ENCODE results near the gene CBS.
"Not testable (repeated sequence)": the region's sequence is repeated elsewhere in the genome, so short reads cannot be mapped to it uniquely, and the experiment has no call there.

Gene CBS

GRCh38 chr21:43082587-43083300 lies 7.1 kb upstream of the CBS start:
- H3K36me3 ChIP-seq (ENCODE audit: insufficient read depth, low read length); H3K9me3 ChIP-seq (ENCODE audit: control insufficient read depth, insufficient read depth, low read length); H3K9ac ChIP-seq (ENCODE audit: low read depth, low read length); H3K4me1 ChIP-seq (ENCODE audit: insufficient read depth, low read length): not testable (repeated sequence)

- not testable (repeated sequence) for H3K9me3 ChIP-seq (ENCODE audit: control insufficient read depth, insufficient read depth, low read length); H3K4me1 ChIP-seq (ENCODE audit: insufficient read depth, low read length); H3K9ac ChIP-seq (ENCODE audit: low read depth, low read length); H3K36me3 ChIP-seq (ENCODE audit: insufficient read depth, low read length)
These were observed 1.0 kb upstream of the CBS start for GRCh38 chr21:43076643-43077042.

GRCh38 chr21:43076023-43076637 lies 495 bp upstream of the CBS start:
- H3K9me3 ChIP-seq (ENCODE audit: control insufficient read depth, insufficient read depth, low read length); H3K4me1 ChIP-seq (ENCODE audit: insufficient read depth, low read length); H3K9ac ChIP-seq (ENCODE audit: low read depth, low read length); H3K36me3 ChIP-seq (ENCODE audit: insufficient read depth, low read length): not testable (repeated sequence)

GRCh38 chr21:43074401-43075169 lies 1.1 kb downstream of the CBS start:
- H3K4me1 ChIP-seq (ENCODE audit: insufficient read depth, low read length); H3K9ac ChIP-seq (ENCODE audit: low read depth, low read length); H3K9me3 ChIP-seq (ENCODE audit: control insufficient read depth, insufficient read depth, low read length); H3K36me3 ChIP-seq (ENCODE audit: insufficient read depth, low read length): not testable (repeated sequence)

GRCh38 chr21:43072742-43073141 lies 2.9 kb downstream of the CBS start:
- not testable (repeated sequence) for H3K9ac ChIP-seq (ENCODE audit: low read depth, low read length); H3K9me3 ChIP-seq (ENCODE audit: control insufficient read depth, insufficient read depth, low read length); H3K4me1 ChIP-seq (ENCODE audit: insufficient read depth, low read length); H3K36me3 ChIP-seq (ENCODE audit: insufficient read depth, low read length)

- not testable (repeated sequence) for H3K9me3 ChIP-seq (ENCODE audit: control insufficient read depth, insufficient read depth, low read length); H3K36me3 ChIP-seq (ENCODE audit: insufficient read depth, low read length); H3K9ac ChIP-seq (ENCODE audit: low read depth, low read length); H3K4me1 ChIP-seq (ENCODE audit: insufficient read depth, low read length)
These were observed 6.0 kb downstream of the CBS start for GRCh38 chr21:43069682-43070081.

GRCh38 chr21:43068065-43068464 lies 7.6 kb downstream of the CBS start:
- not testable (repeated sequence) for H3K9ac ChIP-seq (ENCODE audit: low read depth, low read length); H3K36me3 ChIP-seq (ENCODE audit: insufficient read depth, low read length); H3K4me1 ChIP-seq (ENCODE audit: insufficient read depth, low read length); H3K9me3 ChIP-seq (ENCODE audit: control insufficient read depth, insufficient read depth, low read length)

- not testable (repeated sequence) for H3K4me1 ChIP-seq (ENCODE audit: insufficient read depth, low read length); H3K36me3 ChIP-seq (ENCODE audit: insufficient read depth, low read length); H3K9me3 ChIP-seq (ENCODE audit: control insufficient read depth, insufficient read depth, low read length); H3K9ac ChIP-seq (ENCODE audit: low read depth, low read length)
These were observed 8.9 kb downstream of the CBS start for GRCh38 chr21:43066690-43067089.

- H3K4me1 ChIP-seq (ENCODE audit: insufficient read depth, low read length); H3K9ac ChIP-seq (ENCODE audit: low read depth, low read length); H3K9me3 ChIP-seq (ENCODE audit: control insufficient read depth, insufficient read depth, low read length); H3K36me3 ChIP-seq (ENCODE audit: insufficient read depth, low read length): not testable (repeated sequence)
These were observed 9.6 kb downstream of the CBS start for GRCh38 chr21:43065991-43066390.

GRCh38 chr21:43064265-43064917 lies 11.2 kb downstream of the CBS start:
- not testable (repeated sequence) for H3K9ac ChIP-seq (ENCODE audit: low read depth, low read length); H3K36me3 ChIP-seq (ENCODE audit: insufficient read depth, low read length); H3K4me1 ChIP-seq (ENCODE audit: insufficient read depth, low read length); H3K9me3 ChIP-seq (ENCODE audit: control insufficient read depth, insufficient read depth, low read length)

- not testable (repeated sequence) for H3K9me3 ChIP-seq (ENCODE audit: control insufficient read depth, insufficient read depth, low read length); H3K36me3 ChIP-seq (ENCODE audit: insufficient read depth, low read length); H3K9ac ChIP-seq (ENCODE audit: low read depth, low read length); H3K4me1 ChIP-seq (ENCODE audit: insufficient read depth, low read length)
These were observed 12.5 kb downstream of the CBS start for GRCh38 chr21:43062955-43063664.

GRCh38 chr21:43053112-43053511 lies 22.5 kb downstream of the CBS start:
- not testable (repeated sequence) for H3K4me1 ChIP-seq (ENCODE audit: insufficient read depth, low read length); H3K36me3 ChIP-seq (ENCODE audit: insufficient read depth, low read length); H3K9ac ChIP-seq (ENCODE audit: low read depth, low read length)

GRCh38 chr21:43045876-43046821 lies 29.5 kb downstream of the CBS start:
- not testable (repeated sequence) for H3K9me3 ChIP-seq (ENCODE audit: control insufficient read depth, insufficient read depth, low read length); H3K4me1 ChIP-seq (ENCODE audit: insufficient read depth, low read length); H3K9ac ChIP-seq (ENCODE audit: low read depth, low read length); H3K36me3 ChIP-seq (ENCODE audit: insufficient read depth, low read length)

More at GRCh38 chr21:43053112-43053511, 22.5 kb downstream of the CBS start:
- H3K9me3 ChIP-seq (ENCODE audit: control insufficient read depth, insufficient read depth, low read length): not testable (repeated sequence)

All from ES-I3 (cell line).